Left hindlimb (tissue), 1 donor: ENCODE results near the gene PAK4.
"Not testable (repeated sequence)": the region's sequence is repeated elsewhere in the genome, so short reads cannot be mapped to it uniquely, and the experiment has no call there.

Experiments used
- DNase-seq: peaks from one replicate; pipeline ENCODE4 v3.0.0-alpha.2; 2018

Gene PAK4

GRCh38 chr19:39125554-39126311 lies at the start of gene PAK4:
Gene PAK4 (plus strand): TSS chr19:39125786. CDS start chr19:39169554, 43,768 bp downstream.
- peak; percentile 99 for DNase-seq

- DNase-seq, result no peak
Observed at GRCh38 chr19:39077323-39077722, 48.3 kb upstream of the PAK4 start.

- no peak for DNase-seq
Observed at GRCh38 chr19:39078436-39079200, 47.0 kb upstream of the PAK4 start.

GRCh38 chr19:39080431-39080830 lies 45.2 kb upstream of the PAK4 start:
- DNase-seq, result no peak

GRCh38 chr19:39082167-39082566 lies 43.4 kb upstream of the PAK4 start:
- DNase-seq, result no peak

GRCh38 chr19:39082745-39083598 lies 42.6 kb upstream of the PAK4 start:
- no peak for DNase-seq

GRCh38 chr19:39083599-39083982 lies 42.0 kb upstream of the PAK4 start:
- no peak for DNase-seq

GRCh38 chr19:39083983-39084731 lies 41.4 kb upstream of the PAK4 start, which contains the start of gene ACP7:
Gene ACP7 (plus strand): TSS chr19:39084368. CDS start chr19:39085270, 902 bp downstream.
- no peak for DNase-seq

GRCh38 chr19:39084732-39085080 lies 40.9 kb upstream of the PAK4 start:
- DNase-seq, result no peak

- no peak for DNase-seq
Observed at GRCh38 chr19:39085392-39085791, 40.2 kb upstream of the PAK4 start.

- no peak for DNase-seq
Observed at GRCh38 chr19:39086386-39086785, 39.2 kb upstream of the PAK4 start.

GRCh38 chr19:39087907-39088686 lies 37.5 kb upstream of the PAK4 start:
- DNase-seq, result no peak

- not testable (repeated sequence) for DNase-seq
Observed at GRCh38 chr19:39090016-39090415, 35.6 kb upstream of the PAK4 start.

GRCh38 chr19:39090881-39091280 lies 34.7 kb upstream of the PAK4 start:
- no peak for DNase-seq

GRCh38 chr19:39095799-39096540 lies 29.6 kb upstream of the PAK4 start:
- DNase-seq, result not testable (repeated sequence)

- DNase-seq, result no peak
Observed at GRCh38 chr19:39097299-39097698, 28.3 kb upstream of the PAK4 start.

- DNase-seq, result no peak
Observed at GRCh38 chr19:39097721-39098120, 27.9 kb upstream of the PAK4 start.

- no peak for DNase-seq
Observed at GRCh38 chr19:39098365-39099269, 27.0 kb upstream of the PAK4 start.

- DNase-seq, result no peak
Observed at GRCh38 chr19:39099341-39099740, 26.2 kb upstream of the PAK4 start.
